OCI-LY3 (cell line): Measurements from ENCODE around the gene SNAP47.

Source experiments
- EZH2phosphoT487 ChIP-seq: fragments of 200-600 bp; shearing (Covaris generic); IDR thresholded peaks from 2 replicates; pipeline ENCODE4 v1.6.1; 2018; ENCODE audit warnings: antibody characterized with exemption, mixed run types, low read depth
- TF ChIP-seq, protein P1 (sequence below): fragments of 200-600, 300-600 bp; sonication (generic); IDR thresholded peaks from 2 replicates; pipeline ENCODE4 v1.5.1; 2014; ENCODE audit warnings: antibody characterized with exemption, low read length, low read depth

- TF ChIP-seq, protein P1, sequence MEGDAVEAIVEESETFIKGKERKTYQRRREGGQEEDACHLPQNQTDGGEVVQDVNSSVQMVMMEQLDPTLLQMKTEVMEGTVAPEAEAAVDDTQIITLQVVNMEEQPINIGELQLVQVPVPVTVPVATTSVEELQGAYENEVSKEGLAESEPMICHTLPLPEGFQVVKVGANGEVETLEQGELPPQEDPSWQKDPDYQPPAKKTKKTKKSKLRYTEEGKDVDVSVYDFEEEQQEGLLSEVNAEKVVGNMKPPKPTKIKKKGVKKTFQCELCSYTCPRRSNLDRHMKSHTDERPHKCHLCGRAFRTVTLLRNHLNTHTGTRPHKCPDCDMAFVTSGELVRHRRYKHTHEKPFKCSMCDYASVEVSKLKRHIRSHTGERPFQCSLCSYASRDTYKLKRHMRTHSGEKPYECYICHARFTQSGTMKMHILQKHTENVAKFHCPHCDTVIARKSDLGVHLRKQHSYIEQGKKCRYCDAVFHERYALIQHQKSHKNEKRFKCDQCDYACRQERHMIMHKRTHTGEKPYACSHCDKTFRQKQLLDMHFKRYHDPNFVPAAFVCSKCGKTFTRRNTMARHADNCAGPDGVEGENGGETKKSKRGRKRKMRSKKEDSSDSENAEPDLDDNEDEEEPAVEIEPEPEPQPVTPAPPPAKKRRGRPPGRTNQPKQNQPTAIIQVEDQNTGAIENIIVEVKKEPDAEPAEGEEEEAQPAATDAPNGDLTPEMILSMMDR: no peak
- TF ChIP-seq EZH2phosphoT487: no peak
These were observed at the start of gene SNAP47, which contains the start of gene JMJD4 for GRCh38 chr1:227734856-227735538.
